Measurements from ENCODE around the gene ALKBH6. TPM values are rescaled to one million over a fixed set of nuclear protein-coding genes. Genes with fewer than 3 reads are reported as not detected.

Gene ALKBH6
- total and polyA plus RNA-seq, 9 of the 15 experiments (the other 6 are each of a cell fraction or from before 2014, with no cell fraction given): 0.67 to 62.0 (median 34.5) TPM

- TF ChIP-seq CAMTA2 (CRISPR knock-in tag; conservative IDR thresholded peaks at IDR 0.05) (no peak), ZKSCAN8 (CRISPR knock-in tag; IDR thresholded peaks at IDR 0.05) (no peak), ARID3B (CRISPR knock-in tag; IDR thresholded peaks at IDR 0.05; ENCODE audit: borderline replicate concordance) (no peak), NELFE (IDR thresholded peaks at IDR 0.05; ENCODE audit: insufficient read depth, insufficient read length) (no peak), E2F4 (CRISPR knock-in tag; IDR thresholded peaks at IDR 0.05; ENCODE audit: low read depth) (no peak), ZNF354B (CRISPR knock-in tag; IDR thresholded peaks at IDR 0.05) (no peak), MYC (IDR thresholded peaks at IDR 0.05; ENCODE audit: low read depth, low read length) (peak; percentile 74; the same call in 1 of the 2 replicates), MYC (CRISPR knock-in tag; IDR thresholded peaks at IDR 0.05; ENCODE audit: borderline replicate concordance, low read depth) (peak; percentile 90), DPF2 (IDR thresholded peaks at IDR 0.05) (peak; percentile 53; the same call in 1 of the 2 replicates), MBD2 (IDR thresholded peaks at IDR 0.05; ENCODE audit: borderline replicate concordance, low read depth) (no peak; the same call in 1 of the 2 replicates), RAD51 (IDR thresholded peaks at IDR 0.05; ENCODE audit: borderline replicate concordance, low read depth) (peak; percentile 99), RBM22 (IDR thresholded peaks at IDR 0.05; ENCODE audit: low read depth, low read length, poor library complexity, severe bottlenecking) (no peak), ZBED1 (IDR thresholded peaks at IDR 0.05) (no peak; the same call in 1 of the 2 replicates), SAFB (IDR thresholded peaks at IDR 0.05; ENCODE audit: borderline replicate concordance, low read depth, low read length) (peak; percentile 80; the same call in 1 of the 2 replicates), RBM14 (IDR thresholded peaks at IDR 0.05; ENCODE audit: borderline replicate concordance, insufficient read depth, low read depth, low read length) (no peak), ZNF717 (CRISPR knock-in tag; IDR thresholded peaks at IDR 0.05) (no peak), RUNX1 (IDR thresholded peaks at IDR 0.05; ENCODE audit: low read depth) (0 out of 2 replicates have a peak, but pooled peaks have one; percentile 15), NR2C2 (CRISPR knock-in tag; IDR thresholded peaks at IDR 0.05) (0 out of 2 replicates have a peak, but pooled peaks have one; percentile 19), NR2C2 (tag; IDR thresholded peaks at IDR 0.05) (peak; percentile 78), SUPT5H (IDR thresholded peaks at IDR 0.05) (peak; percentile 69), CREBBP (IDR thresholded peaks at IDR 0.05; ENCODE audit: low read depth, low read length) (no peak), ARHGAP35 (IDR thresholded peaks at IDR 0.05; ENCODE audit: partially characterized antibody) (no peak), PRPF4 (IDR thresholded peaks at IDR 0.05; ENCODE audit: insufficient read depth, low read depth, low read length, poor library complexity, severe bottlenecking) (no peak)
These were observed 40.2 kb upstream of the ALKBH6 start, which contains the start of gene THAP8 (continued) for GRCh38 chr19:36054119-36054732.

Measured in K562 (cell line).